OCI-LY3 (cell line): Measurements from ENCODE around the gene PNPLA2.

Source experiments
- H2AFZ ChIP-seq: fragments of 200-600, 300-600 bp; shearing (Covaris generic); 2 replicates; pipeline ENCODE4 v1.6.0; 2014; ENCODE audit warnings: antibody characterized with exemption, low read depth, low read length
- H3K27ac ChIP-seq: fragments of 200-600, 300-600 bp; sonication (generic); 2 replicates; pipeline ENCODE4 v1.5.1; 2014; ENCODE audit warnings: mild to moderate bottlenecking, low read length, moderate library complexity, mixed read lengths
- H3K27me3 ChIP-seq: fragments of 200-600, 300-600 bp; sonication (generic); 2 replicates; pipeline ENCODE4 v1.6.1; 2014; ENCODE audit warnings: low read depth, low read length, mixed read lengths
- H3K36me3 ChIP-seq: fragments of 200-600, 300-600 bp; sonication (generic); replicated peaks from 2 replicates; pipeline ENCODE3; 2014; ENCODE audit warnings: low read depth, low read length, mixed read lengths
- H3K4me1 ChIP-seq: fragments of 300-600, 200-600 bp; sonication (generic); 2 replicates; pipeline ENCODE4 v1.6.1; 2014; ENCODE audit warnings: low read length, mixed read lengths
- H3K4me2 ChIP-seq: fragments of 200-600, 300-600 bp; sonication (generic); 2 replicates; pipeline ENCODE4 v1.6.1; 2014; ENCODE audit warnings: low read length, mixed read lengths
- H3K4me3 ChIP-seq: fragments of 300-600, 200-600 bp; sonication (generic); 2 replicates; pipeline ENCODE4 v1.5.1; 2014; ENCODE audit warnings: antibody characterized with exemption, mild to moderate bottlenecking, low read length, moderate library complexity
- H3K79me2 ChIP-seq: fragments of 300-600, 200-600 bp; shearing (Covaris generic); 2 replicates; pipeline ENCODE4 v1.6.1; 2014; ENCODE audit warnings: mild to moderate bottlenecking, low read length, mixed read lengths
- H3K9ac ChIP-seq: fragments of 300-600, 200-600 bp; shearing (Covaris generic); 2 replicates; pipeline ENCODE4 v1.6.0; 2014; ENCODE audit warnings: mild to moderate bottlenecking, low read length, moderate library complexity
- H3K9me3 ChIP-seq: fragments of 200-600, 300-600 bp; shearing (Covaris generic); 2 replicates; pipeline ENCODE4 v1.6.1; 2014; ENCODE audit warnings: low read length, mixed read lengths; ENCODE audit not compliant: insufficient read depth
- H4K20me1 ChIP-seq: fragments of 200-600, 300-600 bp; sonication (generic); 2 replicates; pipeline ENCODE4 v1.6.1; 2016; ENCODE audit warnings: low read length, mixed read lengths; ENCODE audit not compliant: insufficient read depth
- EZH2phosphoT487 ChIP-seq: fragments of 200-600 bp; shearing (Covaris generic); IDR thresholded peaks from 2 replicates; pipeline ENCODE4 v1.6.1; 2018; ENCODE audit warnings: antibody characterized with exemption, mixed run types, low read depth
- TF ChIP-seq, protein P1 (sequence below): fragments of 200-600, 300-600 bp; sonication (generic); IDR thresholded peaks from 2 replicates; pipeline ENCODE4 v1.5.1; 2014; ENCODE audit warnings: antibody characterized with exemption, low read length, low read depth

The PNPLA2 gene

GRCh38 chr11:855796-856195 is 37.1 kb downstream of the PNPLA2 start:
- Histone ChIP-seq H3K4me3 (no peak overlapping the region), H3K9ac (no peak overlapping the region), H3K79me2 (no peaks in the 10 kb centered on the region), H3K4me1 (no peaks in the 10 kb centered on the region), H3K4me2 (no peak overlapping the region), H2AFZ (no peak overlapping the region), H4K20me1 (no peaks in the 10 kb centered on the region), H3K27ac (no peak overlapping the region), H3K36me3 (no peaks in the 10 kb centered on the region), H3K9me3 (no peaks in the 10 kb centered on the region), H3K27me3 (no peaks in the 10 kb centered on the region)
- no peak for TF ChIP-seq EZH2phosphoT487
- TF ChIP-seq, protein P1, sequence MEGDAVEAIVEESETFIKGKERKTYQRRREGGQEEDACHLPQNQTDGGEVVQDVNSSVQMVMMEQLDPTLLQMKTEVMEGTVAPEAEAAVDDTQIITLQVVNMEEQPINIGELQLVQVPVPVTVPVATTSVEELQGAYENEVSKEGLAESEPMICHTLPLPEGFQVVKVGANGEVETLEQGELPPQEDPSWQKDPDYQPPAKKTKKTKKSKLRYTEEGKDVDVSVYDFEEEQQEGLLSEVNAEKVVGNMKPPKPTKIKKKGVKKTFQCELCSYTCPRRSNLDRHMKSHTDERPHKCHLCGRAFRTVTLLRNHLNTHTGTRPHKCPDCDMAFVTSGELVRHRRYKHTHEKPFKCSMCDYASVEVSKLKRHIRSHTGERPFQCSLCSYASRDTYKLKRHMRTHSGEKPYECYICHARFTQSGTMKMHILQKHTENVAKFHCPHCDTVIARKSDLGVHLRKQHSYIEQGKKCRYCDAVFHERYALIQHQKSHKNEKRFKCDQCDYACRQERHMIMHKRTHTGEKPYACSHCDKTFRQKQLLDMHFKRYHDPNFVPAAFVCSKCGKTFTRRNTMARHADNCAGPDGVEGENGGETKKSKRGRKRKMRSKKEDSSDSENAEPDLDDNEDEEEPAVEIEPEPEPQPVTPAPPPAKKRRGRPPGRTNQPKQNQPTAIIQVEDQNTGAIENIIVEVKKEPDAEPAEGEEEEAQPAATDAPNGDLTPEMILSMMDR: no peak

DNA sequence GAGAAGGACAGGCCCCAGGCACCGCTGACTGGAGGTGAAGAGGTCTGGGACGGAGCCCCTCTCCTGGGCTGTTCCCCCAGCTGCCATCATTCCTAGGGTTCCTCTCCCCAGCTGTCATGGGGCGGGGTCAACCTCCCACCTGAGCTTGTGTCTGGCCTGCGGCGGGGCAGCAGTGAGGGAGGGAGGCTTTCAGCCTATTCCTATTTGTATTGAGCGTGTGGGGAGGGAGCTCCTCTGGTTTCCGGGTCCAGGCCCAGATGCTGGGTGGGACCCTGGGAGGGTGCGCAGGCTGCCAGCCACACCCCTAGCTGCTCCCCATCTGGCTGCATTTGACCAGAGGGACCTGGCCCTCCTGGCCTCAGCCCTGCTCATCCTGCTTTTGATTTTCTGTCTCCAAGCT is 37.7 kb downstream of the PNPLA2 start:
- no peak overlapping the region for H2AFZ ChIP-seq
- H3K4me2 ChIP-seq: no peak overlapping the region
- H3K4me1 ChIP-seq: no peaks in the 10 kb centered on the region
- TF ChIP-seq, protein P1: no peak
- no peak for TF ChIP-seq EZH2phosphoT487
- no peaks in the 10 kb centered on the region for H3K79me2 ChIP-seq
- H4K20me1 ChIP-seq: no peaks in the 10 kb centered on the region
- no peaks in the 10 kb centered on the region for H3K27me3 ChIP-seq
- no peak overlapping the region for H3K4me3 ChIP-seq
- no peak overlapping the region for H3K9ac ChIP-seq
- no peaks in the 10 kb centered on the region for H3K36me3 ChIP-seq
- no peak overlapping the region for H3K27ac ChIP-seq
- H3K9me3 ChIP-seq: no peaks in the 10 kb centered on the region

DNA sequence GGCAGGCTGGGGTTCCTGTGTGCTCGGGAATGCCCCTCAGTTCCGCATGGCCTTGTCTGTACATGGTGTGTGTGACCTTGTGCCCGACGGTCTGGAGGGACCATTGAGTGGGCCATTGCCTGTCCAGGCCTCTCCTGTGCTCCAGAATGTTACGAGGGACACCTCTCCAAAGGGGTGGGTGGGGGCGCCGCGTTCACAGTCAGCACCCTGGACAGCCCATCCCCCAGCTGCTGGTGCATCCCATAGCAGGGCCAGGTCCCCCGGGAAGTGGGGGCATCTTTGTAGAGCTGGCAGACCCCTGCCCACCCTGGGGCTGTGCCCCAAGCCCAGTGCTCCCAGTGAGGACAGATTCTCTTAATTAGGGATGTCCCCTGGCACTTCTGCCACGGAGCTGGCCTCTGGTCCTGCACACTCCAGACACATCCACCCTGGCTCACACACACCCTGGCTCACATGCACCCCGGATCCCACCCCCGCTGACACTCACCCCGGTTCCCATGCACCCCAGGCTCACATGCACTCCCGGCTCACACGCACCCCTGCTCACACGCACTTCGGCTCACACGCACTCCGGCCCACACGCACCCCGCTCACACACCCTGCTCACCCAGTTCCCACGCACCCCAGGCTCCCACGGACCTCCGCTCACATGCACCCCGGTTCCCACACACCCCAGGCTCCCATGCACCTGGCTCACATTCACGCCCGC is 39.5 kb downstream of the PNPLA2 start:
- H2AFZ ChIP-seq: no peak overlapping the region
- no peak overlapping the region for H3K9ac ChIP-seq
- H3K4me1 ChIP-seq: no peaks in the 10 kb centered on the region
- no peak overlapping the region for H3K4me3 ChIP-seq
- H3K27me3 ChIP-seq: no peaks in the 10 kb centered on the region
- no peak for TF ChIP-seq EZH2phosphoT487
- TF ChIP-seq, protein P1: no peak
- no peak overlapping the region for H3K4me2 ChIP-seq
- H3K9me3 ChIP-seq: no peaks in the 10 kb centered on the region
- no peaks in the 10 kb centered on the region for H3K79me2 ChIP-seq
- H4K20me1 ChIP-seq: no peaks in the 10 kb centered on the region
- no peak overlapping the region for H3K27ac ChIP-seq
- no peaks in the 10 kb centered on the region for H3K36me3 ChIP-seq

DNA sequence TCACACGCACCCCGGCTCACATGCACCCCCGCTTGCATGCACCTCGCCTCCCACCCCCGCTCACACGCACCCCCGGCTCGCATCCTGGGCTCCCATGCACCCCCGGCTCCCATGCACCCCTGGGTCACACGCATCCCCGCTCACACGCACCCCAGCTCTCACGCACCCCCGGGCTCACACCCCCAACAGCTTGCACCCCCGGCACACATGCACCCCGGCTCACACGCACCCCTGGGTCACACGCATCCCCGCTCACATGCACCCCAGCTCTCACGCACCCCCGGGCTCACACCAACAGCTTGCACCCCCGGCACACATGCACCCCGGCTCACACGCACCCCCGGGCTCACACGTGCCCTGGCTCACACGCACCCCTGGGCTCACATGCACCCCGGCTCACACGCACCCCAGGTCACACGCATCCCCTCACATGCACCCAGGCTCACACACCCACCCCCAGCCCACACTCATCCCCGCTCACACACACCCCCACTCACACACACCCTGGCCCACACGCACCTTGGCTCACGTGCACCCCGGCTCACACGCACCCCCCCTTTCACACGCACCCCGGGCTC is 40.1 kb downstream of the PNPLA2 start:
- H2AFZ ChIP-seq: no peak overlapping the region
- no peak for TF ChIP-seq EZH2phosphoT487
- TF ChIP-seq, protein P1: no peak
- no peak overlapping the region for H3K4me3 ChIP-seq
- H3K27me3 ChIP-seq: no peaks in the 10 kb centered on the region
- H4K20me1 ChIP-seq: no peaks in the 10 kb centered on the region
- no peak overlapping the region for H3K9ac ChIP-seq
- H3K4me1 ChIP-seq: no peaks in the 10 kb centered on the region
- no peaks in the 10 kb centered on the region for H3K79me2 ChIP-seq
- H3K36me3 ChIP-seq: no peaks in the 10 kb centered on the region
- H3K27ac ChIP-seq: no peak overlapping the region
- no peaks in the 10 kb centered on the region for H3K9me3 ChIP-seq
- H3K4me2 ChIP-seq: no peak overlapping the region
